SK-N-SH (cell line): ENCODE measurements around the gene SLC17A6. TPM values are rescaled to one million over a fixed set of nuclear protein-coding genes. Genes with fewer than 3 reads are reported as not detected.

Source experiments
- CTCF ChIA-PET: fragments of 300-600, 350-600 bp; formaldehyde crosslinking; extraction: SDS; loops from one replicate; lab custom pipeline; 2021; lab: Yijun Ruan, JAX
- POLR2A ChIA-PET: fragments of 350-600 bp; sonication (Branson Sonifier 250); formaldehyde crosslinking; extraction: SDS; loops from one replicate; lab custom pipeline; 2020; ENCODE audit warnings: antibody characterized with exemption, inconsistent platforms; lab: Yijun Ruan, JAX
- DNase-seq: peaks from one replicate; pipeline ENCODE4 v3.0.0; 2012
- H2AFZ ChIP-seq: fragments of 200-600 bp; sonication (generic); 2 replicates; pipeline ENCODE4 v1.8.1; 2016; ENCODE audit warnings: antibody characterized with exemption, mild to moderate bottlenecking, low read depth
- H3F3A ChIP-seq: fragments of 200-600 bp; sonication (generic); replicated peaks from 2 replicates; pipeline ENCODE3; 2016; ENCODE audit warnings: antibody characterized with exemption, mild to moderate bottlenecking; ENCODE audit not compliant: insufficient read depth
- H3K27ac ChIP-seq, 2 experiments: fragments of 200-500 bp in 1 of 2; fragments of 200-600 bp in 1 of 2; sonication (Bioruptor generic) in 1 of 2; sonication (generic), shearing (Covaris generic) in 1 of 2; 2 replicates each; pipeline versions ENCODE4 v1.5.1 to v1.6.1; 2014 to 2016; ENCODE audit warnings: low read depth in 2 of 2, inconsistent platforms in 1 of 2, low read length in 1 of 2, mild to moderate bottlenecking in 1 of 2, mixed read lengths in 1 of 2
- H3K27me3 ChIP-seq: fragments of 200-600 bp; sonication (generic), shearing (Covaris generic); 2 replicates; pipeline ENCODE4 v1.6.1; 2016; ENCODE audit warnings: mixed run types; ENCODE audit not compliant: insufficient read depth
- H3K36me3 ChIP-seq, 2 experiments: fragments of 200-500 bp in 1 of 2; fragments of 200-600 bp in 1 of 2; sonication (Bioruptor generic) in 1 of 2; sonication (generic) in 1 of 2; replicated peaks in 1 of 2; 2 replicates each; pipeline versions ENCODE3 to v1.5.1; 2014 to 2016; ENCODE audit warnings: low read length in 1 of 2, mild to moderate bottlenecking in 1 of 2; ENCODE audit not compliant: insufficient read depth in 2 of 2, control insufficient read depth in 1 of 2
- H3K4me1 ChIP-seq, 2 experiments: fragments of 200-500 bp in 1 of 2; fragments of 200-600 bp in 1 of 2; sonication (Bioruptor generic) in 1 of 2; sonication (generic), shearing (Covaris generic) in 1 of 2; 2 replicates each; pipeline versions ENCODE4 v1.5.1 to v1.6.1; 2014 to 2016; ENCODE audit warnings: low read depth in 1 of 2, low read length in 1 of 2, mixed run types in 1 of 2; ENCODE audit not compliant: insufficient read depth in 2 of 2, control insufficient read depth in 1 of 2
- H3K4me2 ChIP-seq: fragments of 200-600 bp; sonication (generic), shearing (Covaris generic); 2 replicates; pipeline ENCODE4 v1.6.1; 2017; ENCODE audit warnings: mixed run types
- H3K4me3 ChIP-seq, 2 experiments: fragments of 200-500 bp in 1 of 2; fragments of 200-600 bp in 1 of 2; sonication (Bioruptor generic) in 1 of 2; sonication (generic), shearing (Covaris generic) in 1 of 2; 2 replicates each; pipeline versions ENCODE4 v1.5.1 to v1.8.1; 2014 to 2016; ENCODE audit warnings: low read depth in 2 of 2, inconsistent platforms in 1 of 2, low read length in 1 of 2, mild to moderate bottlenecking in 1 of 2, mixed read lengths in 1 of 2, moderate library complexity in 1 of 2
- H3K79me2 ChIP-seq: fragments of 200-600 bp; sonication (generic); 2 replicates; pipeline ENCODE4 v1.8.1; 2017; ENCODE audit warnings: mild to moderate bottlenecking; ENCODE audit not compliant: insufficient read depth
- H3K9ac ChIP-seq: fragments of 200-600 bp; sonication (generic); 2 replicates; pipeline ENCODE4 v1.6.1; 2017; ENCODE audit warnings: mixed run types
- H3K9me2 ChIP-seq: fragments of 200-600 bp; sonication (generic); 2 replicates; pipeline ENCODE4 v1.6.1; 2017; ENCODE audit warnings: mixed run types
- H3K9me3 ChIP-seq: fragments of 200-600 bp; sonication (generic); 2 replicates; pipeline ENCODE4 v1.6.1; 2017; ENCODE audit warnings: mixed run types, mild to moderate bottlenecking, moderate library complexity
- H4K20me1 ChIP-seq: fragments of 200-600 bp; sonication (generic); 2 replicates; pipeline ENCODE4 v1.6.1; 2017; ENCODE audit warnings: mild to moderate bottlenecking, mixed run types; ENCODE audit not compliant: insufficient read depth
- CTCF ChIP-seq: fragments of 200-600 bp; sonication (generic); IDR thresholded peaks from 2 replicates; pipeline ENCODE4 v1.6.1; 2017; ENCODE audit warnings: antibody characterized with exemption, mild to moderate bottlenecking, moderate library complexity
- EP300 ChIP-seq, 2 experiments: IDR thresholded peaks; 2 replicates each; pipeline versions ENCODE4 v1.4.0 to v1.6.1; 2012; ENCODE audit warnings: borderline replicate concordance in 1 of 2, low read depth in 1 of 2, low read length in 1 of 2
- FOSL2 ChIP-seq: IDR thresholded peaks from 2 replicates; pipeline ENCODE4 v1.4.0; 2012; ENCODE audit warnings: low read depth, mild to moderate bottlenecking, moderate library complexity, borderline replicate concordance
- FOXM1 ChIP-seq: IDR thresholded peaks from 2 replicates; pipeline ENCODE4 v1.4.0; 2012; ENCODE audit warnings: low read depth, mild to moderate bottlenecking
- IRF3 ChIP-seq: fragments of 150-350 bp; IDR thresholded peaks from 2 replicates; pipeline ENCODE4 v1.6.1; 2016; ENCODE audit warnings: mild to moderate bottlenecking, low read depth, low read length
- MEF2A ChIP-seq: IDR thresholded peaks from 2 replicates; pipeline ENCODE4 v1.4.0; 2012; ENCODE audit warnings: low read depth, borderline replicate concordance
- NFIC ChIP-seq: IDR thresholded peaks from 2 replicates; pipeline ENCODE4 v1.4.0; 2012; ENCODE audit warnings: borderline replicate concordance
- NRF1 ChIP-seq: IDR thresholded peaks from 2 replicates; pipeline ENCODE4 v1.6.1; 2012; ENCODE audit warnings: low read depth, mild to moderate bottlenecking, low read length
- REST ChIP-seq: IDR thresholded peaks from 2 replicates; pipeline ENCODE4 v1.6.1; 2012; ENCODE audit warnings: mild to moderate bottlenecking, low read depth, low read length, moderate library complexity
- RXRA ChIP-seq: IDR thresholded peaks from 2 replicates; pipeline ENCODE4 v1.4.0; 2012; ENCODE audit warnings: low read depth, mild to moderate bottlenecking, borderline replicate concordance
- SIN3A ChIP-seq: IDR thresholded peaks from 2 replicates; pipeline ENCODE4 v1.6.1; 2012; ENCODE audit warnings: low read depth, mild to moderate bottlenecking, low read length, moderate library complexity, borderline replicate concordance
- TAF1 ChIP-seq: IDR thresholded peaks from 2 replicates; pipeline ENCODE4 v1.6.1; 2012; ENCODE audit warnings: low read depth, mild to moderate bottlenecking, low read length, moderate library complexity, borderline replicate concordance
- USF1 ChIP-seq: IDR thresholded peaks from 2 replicates; pipeline ENCODE4 v1.4.0; 2012; ENCODE audit warnings: low read depth, borderline replicate concordance
- USF2 ChIP-seq: fragments of 150-350 bp; IDR thresholded peaks from 2 replicates; pipeline ENCODE4 v1.6.1; 2017; ENCODE audit warnings: antibody characterized with exemption, low read length, low read depth, borderline replicate concordance
- YY1 ChIP-seq: IDR thresholded peaks from 2 replicates; pipeline ENCODE4 v1.4.0; 2012; ENCODE audit warnings: low read depth, mild to moderate bottlenecking
- ZBTB33 ChIP-seq: IDR thresholded peaks from 2 replicates; pipeline ENCODE4 v1.4.0; 2012; ENCODE audit warnings: low read depth, borderline replicate concordance
- WGBS: methylation state at CpG from one replicate; pipeline ENCODE4 v1.1.6; 2017; ENCODE audit warnings: low lambda C conversion rate; 5-methylcytosine and 5-hydroxymethylcytosine counted together
- polyA plus RNA-seq, 3 experiments: library from polyadenylated mRNA; depleted of rRNA; stranded (reverse); fragments of >200 nt; gene quantifications; 2 replicates each; pipeline ENCODE4 v1.2.3, GENCODE V29; 2012

The SLC17A6 gene
- polyA plus RNA-seq, 1 of the 3 experiments (the other 2 are of a cell fraction) = not detected

GRCh38 chr11:22342211-22343031 lies 4.2 kb downstream of the SLC17A6 start (continued):
- TF ChIP-seq TAF1 (no peak), EP300 (IDR thresholded peaks at IDR 0.05; ENCODE audit: borderline replicate concordance in 1 of 2, low read depth in 1 of 2, low read length in 1 of 2) (no peak), FOSL2 (no peak), NFIC (no peak), ZBTB33 (no peak)

- 47% methylated on average over 6 of the region's 6 CpGs for WGBS
- Histone ChIP-seq H3K27ac (no peak overlapping the region), H3K27me3 (no peaks in the 10 kb centered on the region), H3K79me2 (no peaks in the 10 kb centered on the region), H3K9me3 (no peaks in the 10 kb centered on the region), H3K9ac (no peak overlapping the region), H3K36me3 (no peaks in the 10 kb centered on the region), H3K9me2 (no peaks in the 10 kb centered on the region), H3K4me2 (no peak overlapping the region), H4K20me1 (no peaks in the 10 kb centered on the region), H2AFZ (no peak overlapping the region), H3K4me3 (no peak overlapping the region), H3K4me1 (no peaks in the 10 kb centered on the region), H3F3A (no peaks in the 10 kb centered on the region)
- CTCF ChIA-PET = no interaction called here
- DNase-seq = no peak
- POLR2A ChIA-PET = no interaction called here
- TF ChIP-seq MEF2A = no peak
- no peak for TF ChIP-seq USF2
- TF ChIP-seq FOXM1 = no peak
- TF ChIP-seq CTCF = no peak
- no peak for TF ChIP-seq IRF3
- TF ChIP-seq ZBTB33 = no peak
- no peak for TF ChIP-seq SIN3A
- no peak for TF ChIP-seq USF1
- no peak for TF ChIP-seq RXRA
- no peak for TF ChIP-seq YY1
- no peak for TF ChIP-seq NFIC
- TF ChIP-seq REST = no peak
- TF ChIP-seq TAF1 = no peak
- TF ChIP-seq NRF1 = no peak
These were observed 4.8 kb downstream of the SLC17A6 start for GRCh38 chr11:22343032-22343324.
